Activated CD8-positive, alpha-beta memory T cell treated with anti-CD3 and anti-CD28 coated beads for 1 hour (primary cell): Measurements from ENCODE around the gene VAMP8.
"Not testable (repeated sequence)": the region's sequence is repeated elsewhere in the genome, so short reads cannot be mapped to it uniquely, and the experiment has no call there.

Source experiments
- DNase-seq, 2 donors: peaks; one replicate each; pipeline ENCODE4 v3.0.0-alpha.2; 2020; ENCODE audit warnings: low read depth in 1 of 2; ENCODE audit errors: extremely low read depth in 1 of 2

VAMP8 gene

GRCh38 chr2:85597241-85597640 lies 19.9 kb downstream of the VAMP8 start:
- DNase-seq: no peak

DNA sequence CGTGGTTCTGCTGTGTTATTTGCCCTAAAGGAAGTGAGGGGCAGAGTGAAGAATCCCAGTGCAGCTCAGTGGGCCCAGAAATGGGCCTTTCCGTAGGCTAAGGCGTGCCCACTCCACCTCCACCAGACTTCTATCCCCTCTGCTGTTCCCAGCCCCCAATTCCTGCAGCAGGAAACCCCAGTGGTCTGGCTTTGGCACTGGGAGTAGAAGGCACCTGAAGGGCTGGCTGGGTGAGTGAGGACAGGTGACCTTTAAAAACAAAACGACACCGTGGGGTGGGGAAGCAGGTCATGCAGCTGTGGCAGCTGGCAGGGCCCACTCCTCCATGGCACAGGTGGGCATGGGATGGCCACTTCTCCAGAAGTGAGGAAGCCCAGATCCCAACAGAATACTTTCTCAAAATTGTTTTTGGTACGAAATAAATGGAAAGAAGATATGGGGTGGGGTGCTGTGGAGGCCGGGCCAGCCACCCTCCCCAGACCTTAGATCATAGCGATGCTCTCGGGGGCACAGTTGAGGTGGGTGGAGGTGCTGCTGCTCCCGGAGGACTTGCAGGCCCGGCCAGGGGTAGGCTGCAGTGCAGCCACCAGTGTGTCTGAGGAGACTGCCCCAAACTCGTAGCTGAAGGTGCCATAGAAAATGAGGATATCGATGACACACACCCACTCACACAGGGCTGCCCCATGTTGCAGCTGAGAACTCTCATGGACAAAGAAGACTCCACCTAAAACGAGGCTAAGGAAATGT lies 21.4 kb downstream of the VAMP8 start:
- DNase-seq: no peak

DNA sequence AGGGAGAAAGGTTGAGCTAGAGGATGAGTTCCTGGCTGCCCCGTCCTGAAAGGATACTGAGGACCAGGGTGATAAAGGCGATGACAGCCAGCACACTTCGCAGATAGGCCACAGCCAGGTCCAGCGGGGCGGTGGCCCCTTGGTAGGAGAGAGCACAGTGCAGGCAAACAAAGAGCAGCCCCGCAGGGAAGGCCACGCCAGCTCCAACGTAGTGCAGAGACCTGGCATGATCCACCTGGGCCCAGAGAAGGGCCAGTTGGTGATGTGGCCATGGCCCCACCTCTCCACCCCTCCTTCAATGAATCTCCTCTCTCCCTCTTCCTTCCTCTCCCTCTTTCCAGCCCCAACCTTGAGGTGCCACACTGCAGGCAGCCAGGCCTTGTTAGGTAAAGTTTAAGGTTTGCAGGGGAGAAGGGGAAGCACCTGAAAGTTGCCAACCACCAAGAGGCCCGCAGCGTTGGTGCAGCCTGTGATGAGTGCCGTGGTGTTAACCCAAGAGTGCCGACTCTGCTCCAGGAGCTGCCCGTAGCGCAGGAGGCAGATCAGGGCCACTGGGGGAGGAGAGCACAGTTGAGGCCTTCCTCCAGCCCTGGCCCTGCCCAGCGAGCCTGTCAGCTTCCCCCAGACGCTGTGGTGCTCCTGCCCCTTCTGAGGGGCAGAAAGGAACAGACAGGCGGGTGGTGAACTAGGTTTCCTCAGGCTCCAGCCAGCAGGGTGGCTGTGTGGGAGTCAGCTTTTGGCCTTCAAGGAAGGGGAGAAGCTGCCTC lies 22.3 kb downstream of the VAMP8 start:
- DNase-seq: no peak

GRCh38 chr2:85600235-85600575 lies 22.8 kb downstream of the VAMP8 start:
- DNase-seq: no peak

DNA sequence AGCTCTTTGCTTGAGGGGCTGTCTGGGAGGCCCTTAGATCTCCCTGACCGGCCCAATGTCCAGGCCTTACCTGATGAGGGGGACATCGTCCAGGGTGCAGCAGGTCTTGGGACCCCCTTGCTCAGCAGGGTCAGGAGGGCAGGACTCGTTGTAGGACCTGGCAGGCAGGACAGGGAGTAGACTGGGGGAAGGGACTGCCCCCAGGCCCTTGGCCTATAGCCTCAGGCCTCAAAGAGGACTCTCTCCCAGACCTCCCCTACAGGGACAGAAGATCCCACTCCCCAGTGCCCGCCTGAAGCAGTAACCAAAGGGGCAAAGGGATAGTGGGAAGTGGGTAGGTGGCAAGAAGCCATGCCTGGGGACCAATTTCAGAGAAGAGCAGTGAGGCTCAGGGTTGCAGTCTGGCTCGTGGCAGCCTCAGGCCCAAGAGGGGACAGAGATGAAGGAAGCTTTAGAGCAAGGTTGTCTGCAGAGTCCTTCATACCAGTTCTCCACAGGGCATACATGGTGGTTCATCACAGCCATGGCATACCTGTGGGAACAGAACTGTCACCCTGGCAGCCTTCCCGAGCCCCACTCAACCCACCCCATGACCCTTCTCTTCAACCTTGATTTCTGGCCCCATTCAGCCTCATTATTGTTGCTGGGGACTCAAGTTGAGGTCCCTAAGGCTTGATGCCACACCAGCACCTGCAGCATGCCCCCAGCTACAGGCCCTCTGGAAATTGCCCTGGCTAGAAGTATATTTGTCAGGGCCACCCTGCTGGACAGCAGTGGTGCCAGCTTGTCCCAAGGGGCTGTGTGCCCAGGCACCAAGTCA lies 23.8 kb downstream of the VAMP8 start:
- DNase-seq: no peak

GRCh38 chr2:85601771-85602475 lies 24.5 kb downstream of the VAMP8 start:
- DNase-seq: no peak

DNA sequence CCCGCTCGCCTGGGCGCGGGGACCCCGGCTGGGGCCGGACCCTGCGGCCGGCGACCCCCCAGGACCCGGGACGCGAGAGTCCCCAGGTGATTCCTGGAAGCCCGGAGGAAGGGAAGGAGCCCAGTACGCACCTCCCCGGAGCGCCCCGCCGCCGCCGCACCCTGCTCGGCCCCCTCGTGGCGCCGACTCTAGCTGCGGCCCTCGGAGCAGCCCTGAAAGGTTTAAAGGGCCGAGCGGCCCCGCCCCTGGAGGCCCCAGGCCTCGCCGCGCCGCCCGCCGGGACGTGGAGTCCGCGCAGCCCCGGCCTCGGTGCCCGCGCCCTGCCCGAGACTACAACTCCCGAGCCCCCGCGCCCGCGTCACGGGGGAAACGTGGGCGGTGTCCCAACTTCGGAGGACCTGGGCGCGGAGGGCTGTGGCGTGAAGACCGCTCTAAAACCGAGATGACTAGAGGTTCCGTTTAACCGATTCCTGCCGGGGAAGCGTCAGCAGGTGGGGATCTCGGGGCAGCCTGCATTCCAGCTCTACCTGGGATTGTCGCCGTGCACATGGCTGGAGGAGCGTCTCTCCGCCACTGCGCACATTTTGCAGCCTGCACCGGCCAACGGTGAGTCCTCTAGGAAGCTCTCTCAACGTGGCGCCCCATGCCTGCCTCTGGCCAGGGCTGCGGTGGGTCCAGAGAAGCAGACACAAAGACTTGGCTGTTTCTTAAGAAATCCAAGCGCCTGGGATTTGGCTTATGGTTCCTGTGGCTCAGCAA lies 25.3 kb downstream of the VAMP8 start, which contains the start of gene TMEM150A:
Gene TMEM150A (minus strand): TSS at position 223 of the 759 bp plus-strand sequence. CDS start 750 bp downstream, outside the sequence.
- DNase-seq: peak; percentile 56 to 80

DNA sequence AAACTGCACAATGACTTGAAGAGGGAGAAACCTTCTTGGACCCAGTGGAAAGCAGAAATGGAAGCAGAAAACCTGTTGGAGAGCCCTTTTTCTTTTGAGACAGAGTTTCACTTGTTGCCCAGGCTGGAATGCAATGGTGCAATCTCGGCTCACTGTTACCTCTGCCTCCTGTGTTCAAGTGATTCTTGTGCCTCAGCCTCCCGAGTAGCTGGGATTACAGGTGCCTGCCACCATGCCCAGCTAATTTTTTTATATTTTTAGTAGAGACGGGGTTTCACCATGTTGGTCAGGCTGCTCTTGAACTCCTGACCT lies 26.7 kb downstream of the VAMP8 start:
- not testable (repeated sequence) for DNase-seq

GRCh38 chr2:85604568-85605339 lies 27.4 kb downstream of the VAMP8 start:
- no peak for DNase-seq

GRCh38 chr2:85605406-85606115 lies 28.2 kb downstream of the VAMP8 start:
- no peak for DNase-seq

DNA sequence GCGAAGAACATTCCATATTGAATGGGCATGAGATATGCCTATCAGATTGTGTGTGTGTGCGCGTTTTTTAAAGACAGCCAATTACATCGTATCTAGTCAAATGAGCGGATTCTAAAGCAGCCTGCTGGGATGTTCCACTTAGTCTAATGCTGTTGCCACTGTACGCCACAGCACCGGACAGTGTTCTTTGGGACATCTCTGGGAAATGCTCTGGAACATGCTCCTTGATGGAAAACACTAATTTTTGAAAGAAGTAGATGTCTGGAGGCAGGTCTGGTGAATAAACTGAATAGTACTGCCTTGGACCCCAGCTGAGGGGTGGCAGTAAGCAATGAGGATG lies 28.7 kb downstream of the VAMP8 start:
- no peak for DNase-seq

DNA sequence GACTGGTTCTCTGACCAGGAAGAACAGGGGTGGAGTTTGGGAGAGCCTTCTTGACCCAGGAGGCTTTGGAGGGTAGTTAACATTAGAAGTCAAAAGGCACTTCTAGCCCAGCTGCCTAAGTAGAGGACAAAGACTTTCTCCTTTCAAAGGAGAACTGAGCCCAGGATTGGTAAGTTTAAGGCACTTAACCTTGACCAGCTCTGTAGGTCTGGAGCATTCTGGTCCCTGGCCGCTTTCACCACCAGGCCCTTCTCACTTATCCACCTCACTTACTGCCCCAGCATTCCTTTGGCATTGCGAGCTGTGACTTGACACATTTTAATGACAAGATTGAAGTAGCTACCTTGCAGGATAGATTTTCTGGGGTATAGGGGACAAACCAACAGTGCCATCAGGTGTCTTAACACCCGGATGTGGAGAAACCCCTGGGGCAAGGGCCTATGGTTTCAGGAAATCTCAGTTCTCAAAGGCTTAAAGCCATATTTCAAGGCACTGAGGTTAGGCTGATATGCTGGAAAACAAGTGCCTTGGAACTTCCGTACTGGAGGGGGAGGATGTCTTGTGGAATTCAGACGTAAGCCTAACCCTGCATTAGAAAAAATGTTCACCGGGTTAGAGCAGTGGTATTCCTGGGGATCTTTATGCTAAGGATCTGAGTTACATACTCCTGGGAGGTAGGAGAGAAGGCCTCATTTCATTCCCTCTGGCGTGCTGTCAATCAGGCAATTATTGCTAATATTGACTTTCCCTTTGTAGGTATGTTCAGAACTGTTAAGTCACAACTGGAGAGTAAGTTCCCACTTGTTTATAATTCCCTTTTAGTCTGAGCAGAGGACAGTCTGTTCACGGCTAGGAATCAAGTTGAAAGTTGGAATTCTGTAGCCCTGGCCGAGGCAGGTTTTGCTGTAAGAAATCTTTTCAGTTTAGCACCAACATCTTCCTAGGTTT lies 30.2 kb downstream of the VAMP8 start:
- no peak for DNase-seq

- DNase-seq: no peak
Observed at GRCh38 chr2:85611217-85611704, 33.9 kb downstream of the VAMP8 start.

GRCh38 chr2:85611705-85612587 lies 34.6 kb downstream of the VAMP8 start, which contains the start of gene C2orf68:
TSS of gene C2orf68 (minus strand) at chr2:85612066. CDS start at chr2:85611984, 82 bp downstream.
- DNase-seq: peak; percentile 55 to 70

GRCh38 chr2:85613717-85614515 lies 36.5 kb downstream of the VAMP8 start:
- DNase-seq: no peak

GRCh38 chr2:85614757-85615156 lies 37.4 kb downstream of the VAMP8 start:
- DNase-seq: not testable (repeated sequence)
